ENCODE measurements around the gene CPA1. TPM values are rescaled to one million over a fixed set of nuclear protein-coding genes. Genes with fewer than 3 reads are reported as not detected.

CPA1 gene
- total RNA-seq, 1 donor from 2014 or later, result not detected

- intact Hi-C loops (cut with DNase I), result no loop called here
- DNase-seq (ENCODE audit: low spot score), result no peak
Observed at GRCh38 chr7:130413201-130413600, 32.9 kb downstream of the CPA1 start.

DNA sequence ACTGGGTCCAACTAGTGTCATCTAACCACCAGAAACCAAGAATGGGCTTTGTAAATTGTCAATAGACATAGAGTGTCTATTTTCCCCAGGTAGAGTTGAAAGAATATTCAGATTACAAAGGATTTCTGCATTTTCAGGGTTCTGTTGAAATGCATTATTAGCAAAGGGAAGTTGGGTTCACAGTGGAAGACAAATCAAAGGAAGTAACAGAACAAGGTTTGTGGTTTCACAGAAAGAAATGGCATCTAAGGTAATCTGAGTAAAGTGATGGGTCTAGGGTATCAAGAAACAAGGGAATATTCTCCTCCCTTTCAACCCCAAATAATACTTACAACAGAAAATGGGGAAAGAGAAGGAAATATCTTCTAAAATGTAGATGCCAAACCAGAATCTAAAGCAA lies 34.7 kb downstream of the CPA1 start:
- intact Hi-C loops (cut with DNase I), result no loop called here
- DNase-seq (ENCODE audit: low spot score), result no peak

GRCh38 chr7:130417213-130417612 lies 36.9 kb downstream of the CPA1 start:
- no peak for DNase-seq (ENCODE audit: low spot score)
- intact Hi-C loops (cut with DNase I), result no loop called here

DNA sequence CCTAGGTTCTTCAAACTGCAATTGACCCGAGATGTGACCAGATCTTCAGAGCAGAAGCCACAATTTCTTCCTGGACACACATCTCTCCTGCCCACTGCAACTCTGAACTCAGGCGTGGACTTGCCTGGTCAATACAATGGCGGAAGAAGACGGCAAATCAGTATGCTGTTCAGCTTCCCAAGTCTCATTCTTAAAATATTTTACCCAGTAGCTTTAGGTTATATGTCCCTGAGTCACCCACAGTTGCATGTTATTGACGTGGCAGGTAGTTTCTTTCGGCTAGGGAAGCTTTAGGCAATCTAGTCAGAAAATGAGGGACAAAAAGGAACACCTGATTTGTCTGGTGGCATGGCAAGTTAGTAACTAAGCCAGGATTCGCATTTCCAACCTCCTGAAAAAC lies 38.0 kb downstream of the CPA1 start:
- no peak for DNase-seq (ENCODE audit: low spot score)

DNA sequence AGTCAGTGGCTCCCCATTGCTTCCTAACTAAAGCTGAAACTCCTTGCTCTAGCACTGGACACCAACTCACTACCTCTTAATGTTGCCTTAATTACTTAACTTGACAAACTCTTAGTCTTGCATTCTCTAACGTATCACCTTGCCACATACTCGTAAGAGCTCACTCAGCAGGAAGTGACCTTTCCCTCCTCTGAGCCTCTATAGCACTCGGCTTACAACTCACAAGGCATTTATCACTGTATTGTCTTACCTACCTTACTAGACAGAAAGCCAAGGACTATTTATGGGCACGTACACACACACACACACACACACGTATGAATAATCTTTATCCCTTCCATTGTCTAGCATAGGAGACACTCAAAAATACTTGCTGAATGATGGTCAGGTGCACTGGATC lies 39.4 kb downstream of the CPA1 start:
- intact Hi-C loops (cut with DNase I), result no loop called here

More for the DNA sequence above, 38.0 kb downstream of the CPA1 start:
- intact Hi-C loops (cut with DNase I), result no loop called here

DNA sequence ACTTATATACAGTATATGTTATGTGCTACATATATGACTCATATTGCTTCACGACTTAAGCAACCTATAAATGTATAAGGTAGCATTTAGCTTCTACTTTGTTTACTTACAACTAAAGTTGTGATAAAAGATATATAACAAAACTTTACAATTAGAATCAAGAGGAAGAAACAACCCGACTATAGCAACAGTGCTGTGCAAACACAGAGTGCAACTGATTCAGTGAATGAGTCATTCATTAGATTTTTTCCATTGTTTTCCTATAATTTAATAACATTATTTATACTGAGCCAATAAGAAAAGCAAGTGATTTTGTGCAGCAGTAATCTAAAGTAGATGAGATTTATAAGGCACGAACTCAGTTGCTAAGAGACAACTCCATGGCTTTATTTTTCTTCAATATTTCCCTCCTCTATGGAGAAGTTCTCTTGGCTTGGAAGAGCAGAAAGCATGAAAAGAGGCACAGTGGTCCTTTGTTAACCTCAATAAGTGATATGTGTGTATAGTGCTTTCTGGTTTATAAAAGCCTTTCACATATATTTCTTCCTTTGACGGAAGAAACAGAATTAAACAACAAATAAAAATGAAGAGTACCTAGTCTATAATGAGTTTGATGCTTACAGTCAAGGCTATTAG lies 40.8 kb downstream of the CPA1 start:
- no peak for DNase-seq (ENCODE audit: low spot score)
- intact Hi-C loops (cut with DNase I), result no loop called here

More for the DNA sequence above, 39.4 kb downstream of the CPA1 start:
- no peak for DNase-seq (ENCODE audit: low spot score)

DNA sequence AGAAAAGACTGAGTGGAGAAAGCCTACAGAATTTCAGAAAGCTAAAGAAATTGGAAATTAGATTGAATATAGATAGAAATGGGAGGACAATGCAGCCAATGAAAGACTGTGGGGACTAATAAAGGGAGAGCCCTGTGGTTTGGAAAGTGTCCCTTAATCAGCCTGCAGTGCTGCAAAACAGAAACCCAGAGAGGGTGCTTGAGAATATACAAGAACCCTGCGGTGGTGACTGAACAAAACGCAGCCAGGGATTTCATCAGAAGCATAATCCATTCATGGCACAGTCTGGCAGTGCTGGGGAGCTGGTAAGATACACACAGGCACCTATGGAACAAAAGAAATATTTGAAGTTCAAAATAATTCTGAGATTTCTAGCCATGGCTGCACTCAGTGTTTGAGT lies 41.4 kb downstream of the CPA1 start:
- no peak for DNase-seq (ENCODE audit: low spot score)
- intact Hi-C loops (cut with DNase I), result no loop called here

DNA sequence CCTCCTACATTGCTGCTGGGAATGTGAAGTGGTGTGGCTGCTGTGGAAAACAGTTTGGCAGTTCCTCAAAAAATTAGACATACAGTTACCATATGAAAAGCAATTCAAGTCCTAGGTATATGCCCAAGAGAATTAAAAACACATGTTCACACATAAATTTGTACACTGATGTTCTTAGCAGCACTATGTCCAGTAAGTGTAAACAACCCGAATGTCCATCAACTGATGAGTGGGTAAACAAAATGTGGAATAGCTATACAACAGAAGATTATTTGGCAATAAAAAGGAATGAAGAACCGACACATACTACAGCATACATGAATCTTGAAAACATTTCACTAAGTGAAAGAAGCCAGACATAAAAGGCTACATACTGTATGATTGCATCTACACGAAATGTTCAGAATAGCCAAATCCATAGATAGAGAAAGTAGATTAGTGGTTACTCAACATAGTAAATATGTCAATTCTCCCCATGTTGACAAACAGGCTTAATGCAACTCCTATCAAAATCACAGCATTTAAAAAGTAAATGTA lies 43.3 kb downstream of the CPA1 start:
- no peak for DNase-seq (ENCODE audit: low spot score)
- intact Hi-C loops (cut with DNase I), result no loop called here

DNA sequence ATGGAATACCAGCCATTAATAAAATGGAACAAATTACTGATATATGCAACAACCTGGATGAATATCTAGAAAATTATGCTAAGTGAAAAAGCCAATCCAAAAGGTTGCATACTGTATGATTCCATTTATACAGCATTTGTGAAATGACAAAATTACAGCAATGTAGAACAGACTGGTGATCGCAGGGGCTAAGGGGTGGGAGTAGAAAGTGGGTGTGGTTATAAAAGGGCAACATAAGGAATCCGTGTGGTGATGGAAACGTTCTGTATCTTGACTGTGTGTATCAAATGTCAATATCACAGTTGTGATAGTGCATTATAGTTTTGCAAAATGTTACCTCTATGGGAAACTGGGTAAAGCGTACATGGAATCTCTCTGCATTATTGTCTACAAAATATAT lies 45.5 kb downstream of the CPA1 start:
- intact Hi-C loops (cut with DNase I), result no loop called here

DNA sequence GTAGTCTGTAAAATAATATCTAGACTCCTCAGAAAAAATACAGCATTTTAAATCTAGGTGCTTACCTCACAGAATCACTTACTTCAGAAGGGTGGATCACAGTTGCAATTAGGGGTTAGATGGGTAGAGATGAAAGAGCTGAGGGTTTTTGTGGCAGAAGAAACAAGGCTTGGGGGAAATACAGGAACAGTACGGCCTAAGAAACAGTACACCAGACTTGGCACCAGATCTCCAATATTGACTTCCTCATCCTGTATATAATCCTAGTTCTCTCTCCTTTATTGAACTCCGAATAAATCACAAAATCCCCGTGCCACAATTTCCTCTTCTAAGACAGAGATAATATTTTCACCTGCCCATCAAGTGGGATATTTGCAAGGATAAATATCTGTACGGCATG lies 46.3 kb downstream of the CPA1 start:
- intact Hi-C loops (cut with DNase I), result no loop called here
- DNase-seq (ENCODE audit: low spot score), result no peak

More for the DNA sequence above, 45.5 kb downstream of the CPA1 start:
- no peak for DNase-seq (ENCODE audit: low spot score)

GRCh38 chr7:130429019-130429418 lies 48.7 kb downstream of the CPA1 start:
- DNase-seq (ENCODE audit: low spot score), result no peak
- intact Hi-C loops (cut with DNase I), result no loop called here

GRCh38 chr7:130430115-130430514 lies 49.8 kb downstream of the CPA1 start:
- DNase-seq (ENCODE audit: low spot score), result no peak
- intact Hi-C loops (cut with DNase I), result no loop called here

DNA sequence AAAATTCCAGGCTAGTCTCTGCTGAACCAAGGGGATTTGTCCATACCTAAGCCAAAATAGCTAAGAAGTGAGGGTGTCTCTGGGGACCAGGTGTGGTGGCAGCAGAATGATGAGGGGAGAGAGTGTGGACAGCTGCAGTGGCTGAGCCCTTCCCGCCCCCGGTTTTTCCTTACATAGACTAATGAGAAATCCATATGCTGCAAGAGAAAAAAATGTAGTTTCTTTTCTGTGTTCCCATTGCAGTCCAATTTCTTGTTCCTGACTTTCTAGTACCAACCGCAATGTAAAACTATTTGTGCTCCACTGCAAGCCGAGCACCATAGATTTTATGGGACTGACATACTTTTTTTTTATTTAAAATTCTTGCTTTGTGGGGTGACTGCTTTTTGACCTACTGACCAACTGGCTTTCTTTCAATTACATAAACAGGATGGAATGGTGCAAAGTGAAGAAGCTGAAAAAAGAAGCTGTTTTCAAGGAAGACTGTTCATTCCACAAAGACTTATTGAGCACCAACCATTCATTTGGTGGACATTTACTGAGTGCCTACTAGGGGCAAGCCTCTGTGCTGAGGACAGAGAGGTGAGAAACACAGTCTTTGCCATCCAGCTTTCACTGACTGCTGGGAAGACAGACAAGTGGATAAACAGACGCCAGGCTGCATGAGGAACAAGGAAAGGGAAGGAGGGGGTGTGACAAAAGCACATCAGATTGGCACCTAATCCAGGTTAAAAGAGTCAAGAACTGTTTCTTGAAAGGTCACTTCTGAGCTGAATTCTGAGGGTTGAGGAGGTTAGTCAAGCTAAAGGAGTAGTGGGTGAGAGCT lies 50.8 kb downstream of the CPA1 start:
- DNase-seq (ENCODE audit: low spot score), result no peak
- intact Hi-C loops (cut with DNase I), result no loop called here

GRCh38 chr7:130432886-130433285 lies 52.6 kb downstream of the CPA1 start:
- intact Hi-C loops (cut with DNase I), result no loop called here
- no peak for DNase-seq (ENCODE audit: low spot score)

- DNase-seq (ENCODE audit: low spot score), result no peak
- intact Hi-C loops (cut with DNase I), result no loop called here
Observed at GRCh38 chr7:130433301-130433700, 53.0 kb downstream of the CPA1 start.

DNA sequence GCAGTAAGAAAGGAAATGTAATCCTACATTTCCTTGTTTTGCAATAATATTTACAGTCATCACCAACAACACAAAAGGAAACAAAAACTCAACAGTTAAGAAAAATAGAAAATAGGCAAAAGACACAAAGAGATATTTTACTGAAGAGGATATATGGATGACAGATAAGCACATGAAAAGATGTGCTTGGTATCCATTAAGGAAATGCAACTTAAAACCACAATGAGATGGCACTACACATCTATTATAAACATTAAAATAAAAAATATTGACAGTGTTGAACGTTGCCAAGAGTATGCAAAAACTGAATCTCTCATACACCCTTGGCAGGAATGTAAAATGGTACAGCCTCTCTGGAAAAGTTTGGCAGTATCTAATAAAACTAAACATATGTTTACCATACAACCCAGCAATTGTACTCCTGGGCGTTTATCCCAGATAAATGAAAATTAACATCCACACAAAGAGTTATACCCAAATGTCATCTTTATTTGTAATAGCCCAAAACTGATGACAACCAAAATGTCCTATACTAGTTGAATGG lies 55.1 kb downstream of the CPA1 start:
- intact Hi-C loops (cut with DNase I), result no loop called here
- no peak for DNase-seq (ENCODE audit: low spot score)

DNA sequence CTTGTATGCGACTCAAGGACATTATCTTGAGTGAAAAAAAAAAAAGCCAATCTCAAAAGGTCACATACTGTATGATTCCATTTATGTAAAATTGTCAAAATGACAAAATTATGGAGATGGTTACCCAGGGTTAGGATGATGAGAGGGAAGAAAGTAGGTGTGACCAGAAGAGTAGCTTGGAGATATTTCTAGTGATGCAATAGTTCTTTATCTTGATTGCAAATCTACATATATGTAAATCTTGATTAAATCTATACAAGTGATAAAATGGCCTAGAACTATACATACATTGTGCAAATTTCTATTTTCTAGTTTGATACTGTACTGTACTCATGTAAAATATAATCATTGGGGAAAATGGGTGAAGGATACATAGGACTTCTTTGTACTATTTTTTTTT lies 56.0 kb downstream of the CPA1 start:
- DNase-seq (ENCODE audit: low spot score), result no peak
- intact Hi-C loops (cut with DNase I), result no loop called here

All from cardiac septum (tissue), 1 donor.